Activated CD4-positive, alpha-beta T cell treated with anti-CD3 and anti-CD28 coated beads for 4 hours (primary cell): ENCODE results near the gene GABRR2.
"Not testable (repeated sequence)": the region's sequence is repeated elsewhere in the genome, so short reads cannot be mapped to it uniquely, and the experiment has no call there.

ENCODE experiments used
- DNase-seq, 2 donors: peaks; one replicate each; pipeline ENCODE4 v3.0.0-alpha.2; 2020

The GABRR2 gene

DNA sequence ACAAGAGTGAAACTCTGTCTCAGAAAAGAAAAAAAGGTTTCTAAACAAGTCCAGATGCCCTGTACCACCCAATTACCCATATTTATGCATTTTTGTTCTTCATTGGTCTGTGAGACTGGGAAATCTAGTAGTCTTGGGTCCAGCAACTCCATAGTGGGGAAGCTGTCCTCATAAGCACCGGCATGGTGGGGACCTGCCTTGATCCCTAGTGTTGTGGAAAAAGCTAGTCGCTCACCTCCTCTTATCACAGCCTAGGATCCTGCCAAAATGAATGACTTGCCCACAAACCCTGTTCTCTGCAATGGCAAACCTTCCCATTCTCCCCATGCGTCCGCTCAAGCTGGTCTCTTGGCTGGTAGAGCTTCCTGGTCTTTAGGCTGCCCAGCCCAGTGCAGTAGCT, 59.7 kb downstream of the GABRR2 start:
- no peak for DNase-seq

DNA sequence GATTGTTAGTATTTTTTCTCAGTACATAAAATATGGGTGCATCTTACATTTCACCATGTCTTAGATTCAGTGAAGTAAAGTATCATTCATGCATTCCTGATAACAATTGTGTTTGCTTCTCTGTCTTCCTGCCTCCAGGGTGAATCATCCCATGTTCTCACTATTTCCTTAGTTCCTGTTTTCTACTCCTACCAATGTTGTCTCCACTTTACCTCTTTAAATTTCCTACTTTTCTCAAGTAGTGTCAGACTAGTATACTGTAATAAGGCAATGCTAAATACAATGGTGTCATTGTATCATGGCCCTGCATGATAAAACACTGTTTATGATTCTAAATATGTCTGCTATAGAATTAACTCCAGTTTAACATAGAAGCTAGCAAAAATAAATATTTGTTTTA, 60.5 kb downstream of the GABRR2 start:
- DNase-seq: no peak

DNA sequence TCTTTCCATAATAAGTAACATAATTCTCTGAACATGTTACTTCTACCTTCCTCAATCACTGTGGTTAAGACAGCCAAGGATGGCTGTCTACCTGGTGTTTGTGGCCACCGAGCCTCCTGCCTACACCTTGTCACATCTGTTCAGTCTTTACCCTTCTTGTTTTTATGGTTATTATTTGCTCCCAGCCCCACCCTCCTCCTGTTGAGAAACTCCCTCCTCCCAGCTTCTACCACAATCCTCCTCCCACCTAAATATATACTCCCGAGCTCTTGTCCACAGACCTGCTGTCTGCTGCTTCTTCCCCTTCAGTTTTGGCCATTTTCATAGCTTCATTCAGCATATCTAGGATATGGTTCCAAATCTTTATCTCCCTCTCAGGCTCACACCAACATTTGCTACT, 62.2 kb downstream of the GABRR2 start:
- DNase-seq: no peak

DNA sequence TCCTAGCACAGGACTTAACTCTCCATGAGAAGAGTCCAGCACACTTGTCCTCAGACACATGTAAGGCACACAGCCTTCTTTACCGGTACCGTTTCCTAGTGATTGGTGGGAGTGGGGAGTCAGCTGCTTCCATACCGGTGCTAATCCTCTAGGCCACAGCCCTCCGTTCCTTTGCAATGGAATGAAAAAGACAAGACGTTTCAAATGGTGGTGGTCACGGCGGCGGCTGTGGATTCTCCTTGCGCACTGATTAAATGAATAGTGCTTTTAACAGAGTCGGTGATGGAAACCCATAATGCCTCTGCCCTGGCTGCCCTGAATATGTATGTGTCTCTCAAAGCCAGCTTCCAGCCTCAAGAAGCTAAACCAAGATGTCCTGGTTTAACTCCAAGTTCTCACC, 63.1 kb downstream of the GABRR2 start:
- DNase-seq: no peak

DNA sequence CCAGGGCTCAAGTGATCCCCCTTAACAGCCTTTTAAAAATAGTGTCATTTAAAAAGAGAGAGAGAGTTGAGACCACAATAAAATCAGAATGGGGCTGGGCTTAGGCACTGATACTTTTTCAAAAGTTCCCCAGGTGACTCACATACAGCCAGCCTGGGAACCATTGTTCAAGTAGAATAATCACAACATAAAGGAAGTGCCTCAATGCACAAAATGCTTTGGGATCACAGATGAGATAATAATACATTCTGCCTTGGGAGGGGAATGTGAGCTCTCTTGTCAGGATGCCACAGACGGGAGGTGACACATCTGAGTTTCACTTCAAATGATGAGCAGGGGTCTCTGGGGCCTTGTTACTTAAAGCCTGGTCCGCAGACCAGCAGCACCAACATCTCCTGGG, 63.9 kb downstream of the GABRR2 start:
- DNase-seq: no peak

DNA sequence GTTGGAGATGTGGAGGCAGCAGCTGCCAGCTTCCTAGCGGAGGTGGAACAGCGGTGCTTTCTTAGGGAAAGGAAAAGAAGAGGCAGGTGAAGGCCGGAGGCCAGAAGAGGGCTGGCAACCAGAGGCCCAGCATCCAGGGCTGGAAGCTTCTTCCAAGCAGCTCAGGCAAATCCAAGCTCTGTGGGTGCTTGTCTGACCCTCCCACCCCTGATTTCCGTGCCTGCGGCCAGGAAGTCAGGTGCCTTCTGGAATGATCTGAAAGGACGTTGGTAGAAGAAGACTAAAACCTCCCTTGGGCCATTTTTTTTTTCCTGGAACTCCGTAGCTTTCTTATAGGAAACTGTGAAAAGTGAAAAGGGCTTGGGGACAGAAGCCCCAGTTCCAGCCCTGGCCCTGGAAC, 64.9 kb downstream of the GABRR2 start:
- no peak for DNase-seq

DNA sequence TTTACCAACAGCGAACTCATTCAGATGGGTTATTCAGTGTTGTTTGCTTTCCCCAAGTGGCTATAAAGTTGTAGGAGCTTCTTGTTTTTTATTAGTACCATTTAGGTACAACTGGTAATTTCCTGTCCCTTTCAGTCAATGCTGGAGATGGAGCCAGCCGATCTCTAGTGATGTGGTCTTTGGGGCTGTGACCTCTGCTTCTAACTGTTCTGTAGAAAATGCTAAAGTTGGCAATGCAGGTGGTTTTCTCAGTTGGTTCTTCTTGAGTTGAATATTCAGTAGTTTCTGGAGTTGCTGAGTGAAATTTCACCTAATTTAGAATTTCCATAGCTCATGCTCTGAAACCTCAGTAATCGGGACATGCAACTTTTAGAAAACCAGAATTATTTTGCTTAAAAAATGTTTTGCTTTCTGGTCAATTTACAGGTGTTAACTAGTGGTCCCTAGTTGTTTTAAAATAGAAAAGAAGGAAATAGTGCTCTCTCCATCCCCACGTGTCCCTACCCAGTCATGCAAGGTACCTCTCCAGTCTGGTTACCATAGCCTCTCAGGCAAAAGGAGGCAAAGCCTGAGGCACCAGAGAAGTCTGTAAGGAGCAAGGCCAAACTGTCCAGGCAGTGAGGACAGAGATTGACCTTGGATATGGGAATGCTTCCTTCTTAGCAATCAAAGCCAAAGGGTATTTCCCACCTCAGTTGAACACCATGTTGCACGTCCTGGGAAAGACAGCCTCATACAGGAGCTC, 70.7 kb downstream of the GABRR2 start:
- no peak for DNase-seq

DNA sequence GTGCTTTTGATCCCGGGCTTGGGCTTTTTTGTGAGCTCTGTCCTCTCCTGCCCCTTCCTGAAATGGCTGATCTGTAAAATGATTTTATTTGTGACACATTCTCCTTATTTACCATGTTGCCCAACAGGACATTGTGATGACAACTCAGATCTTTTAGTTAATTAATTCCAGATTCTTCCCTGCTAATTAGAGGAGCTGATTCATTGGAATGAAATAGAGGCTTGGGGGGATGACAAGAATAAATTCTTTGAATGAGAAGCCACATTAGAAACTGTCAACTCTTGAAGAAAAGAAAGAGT, 71.8 kb downstream of the GABRR2 start:
- DNase-seq: no peak

DNA sequence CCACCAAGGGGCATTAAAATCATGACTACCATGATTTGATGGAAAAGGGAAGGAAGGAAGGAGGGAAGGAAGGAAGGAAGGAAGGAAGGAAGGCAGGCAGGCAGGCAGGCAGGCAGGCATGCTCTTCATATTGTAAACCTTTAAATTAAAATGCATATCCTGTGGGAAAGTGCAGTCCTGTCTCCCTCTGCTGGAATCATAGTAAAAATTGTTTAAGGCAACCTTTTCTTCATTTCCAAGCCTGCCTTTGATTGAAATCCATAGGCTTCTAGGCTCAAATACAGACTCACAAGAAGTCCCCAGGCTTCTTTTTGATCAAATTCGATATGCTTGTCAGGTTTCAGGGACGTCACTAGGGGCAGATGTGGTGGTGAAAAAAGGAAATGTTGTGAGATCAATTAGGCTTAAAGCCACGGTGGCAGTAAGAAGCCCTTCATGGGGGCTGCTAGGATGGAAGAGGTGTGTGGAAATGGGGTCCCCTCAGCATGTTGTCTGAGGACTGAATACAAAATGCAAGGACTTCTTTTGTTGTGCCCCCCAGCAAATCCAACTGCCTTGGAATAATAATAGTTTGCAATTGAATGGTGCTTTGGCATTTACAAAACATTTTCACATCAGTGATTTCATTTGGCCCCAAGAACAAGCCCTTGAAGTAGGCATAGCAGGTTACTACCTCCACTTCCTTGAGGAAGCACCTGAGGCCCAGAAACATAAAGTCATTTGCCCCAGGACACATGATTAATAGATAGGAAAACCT, 72.3 kb downstream of the GABRR2 start:
- peak in 1 of 2 donors; percentile 4 for DNase-seq

DNA sequence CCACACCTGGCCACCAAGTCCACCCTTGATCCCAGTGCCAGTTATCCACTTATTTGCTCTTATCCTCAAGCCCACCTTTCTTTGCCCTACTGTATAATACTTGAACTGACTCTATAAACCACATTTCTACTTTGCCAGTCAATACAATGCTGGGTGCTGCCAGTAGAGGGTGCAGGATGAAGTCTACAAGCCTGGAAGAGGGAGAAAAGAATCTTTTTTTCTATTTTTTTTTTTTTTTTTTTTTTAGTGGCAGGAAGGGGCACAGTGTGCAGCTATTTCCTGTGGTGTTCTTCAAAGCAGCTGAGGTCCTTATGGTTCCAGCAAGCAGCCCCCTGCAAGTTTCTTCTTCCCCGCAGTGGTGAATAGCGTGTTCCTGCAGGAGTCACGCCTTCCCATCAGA, 75.8 kb downstream of the GABRR2 start:
- DNase-seq: no peak

DNA sequence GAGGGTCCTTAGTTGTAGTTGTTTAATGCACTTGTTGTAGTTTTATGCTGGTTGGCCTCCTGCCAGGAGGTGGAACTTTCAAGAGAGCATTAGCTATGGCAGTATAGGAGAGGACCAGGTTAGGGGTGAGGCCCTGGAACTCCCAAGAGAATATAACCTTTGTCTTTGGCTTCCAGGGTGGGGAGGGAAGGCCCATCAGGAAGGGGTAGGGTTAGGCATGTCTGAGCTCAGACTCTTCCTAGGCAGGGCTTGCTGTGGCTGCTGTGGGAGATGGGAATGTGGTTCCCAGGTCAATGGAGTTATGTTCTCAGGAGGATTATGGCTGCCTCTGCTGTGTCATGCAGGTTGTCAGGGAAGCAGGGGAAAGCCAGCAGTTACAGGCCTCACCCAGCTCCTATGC, 77.9 kb downstream of the GABRR2 start:
- DNase-seq: no peak

DNA sequence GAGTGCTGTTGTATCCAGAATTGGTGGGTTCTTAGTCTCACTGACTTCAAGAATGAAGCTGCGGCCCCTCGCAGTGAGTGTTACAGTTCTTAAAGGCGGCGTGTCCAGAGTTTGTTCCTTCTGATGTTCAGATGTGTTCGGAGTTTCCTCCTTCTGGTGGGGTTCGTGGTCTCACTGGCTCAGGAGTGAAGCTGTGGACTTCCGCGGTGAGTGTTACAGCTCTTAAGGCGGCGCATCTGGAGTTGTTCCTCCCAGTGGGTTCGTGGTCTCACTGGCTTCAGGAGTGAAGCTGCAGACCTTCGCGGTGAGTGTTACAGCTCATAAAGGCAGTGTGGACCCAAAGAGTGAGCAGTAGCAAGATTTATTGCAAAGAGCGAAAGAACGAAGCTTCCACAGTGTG, 81.5 kb downstream of the GABRR2 start:
- not testable (repeated sequence) for DNase-seq

DNA sequence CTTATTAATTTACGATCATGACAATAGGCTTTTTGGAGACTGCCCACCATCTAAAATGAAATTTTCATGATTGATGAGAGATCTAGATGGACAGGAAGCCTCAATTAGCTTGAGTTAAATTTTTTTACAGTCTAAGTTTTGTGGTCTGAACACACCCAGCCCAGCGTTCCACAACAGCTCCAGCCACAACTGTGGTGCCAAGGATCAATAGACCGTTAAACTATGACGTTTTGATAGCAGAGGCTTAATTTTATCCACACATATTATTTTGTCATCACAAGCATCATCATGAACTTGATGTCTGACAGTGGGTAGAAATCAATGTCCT, 92.4 kb downstream of the GABRR2 start:
- no peak for DNase-seq

DNA sequence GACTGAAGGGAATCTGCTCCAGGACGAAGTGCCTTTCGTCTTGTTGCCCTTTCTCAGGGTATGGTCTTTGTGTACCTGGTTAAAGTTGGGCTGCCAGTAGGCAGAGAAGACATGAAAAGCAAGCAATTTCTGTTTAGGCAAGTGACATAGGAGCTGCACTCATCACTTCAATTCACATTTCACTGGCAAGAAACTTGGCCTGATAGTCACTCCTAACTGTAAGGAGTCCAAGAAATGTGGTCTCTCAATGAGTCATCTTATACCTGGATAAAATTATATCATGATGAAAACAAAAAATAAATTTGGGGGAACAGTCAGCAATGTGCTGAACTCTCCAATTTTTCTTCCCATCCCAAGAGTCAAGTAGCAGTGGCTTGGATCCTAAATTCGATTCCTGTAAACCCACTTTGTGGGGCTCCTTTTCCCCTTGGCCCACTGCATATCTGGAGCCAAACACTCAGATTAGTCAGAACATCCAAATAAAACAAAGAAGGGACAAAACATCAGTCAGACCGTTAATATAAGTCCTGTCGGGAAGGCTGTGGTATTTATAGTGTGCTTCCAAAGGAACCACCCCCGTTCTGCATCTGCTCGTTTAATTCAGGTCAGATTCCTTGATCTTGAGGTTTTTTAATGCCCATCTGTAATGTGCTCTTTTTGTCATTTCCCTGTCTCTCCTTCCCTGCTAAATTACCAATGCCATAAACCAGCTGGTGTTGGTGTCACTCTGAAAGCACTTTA, 93.0 kb downstream of the GABRR2 start:
- no peak for DNase-seq

DNA sequence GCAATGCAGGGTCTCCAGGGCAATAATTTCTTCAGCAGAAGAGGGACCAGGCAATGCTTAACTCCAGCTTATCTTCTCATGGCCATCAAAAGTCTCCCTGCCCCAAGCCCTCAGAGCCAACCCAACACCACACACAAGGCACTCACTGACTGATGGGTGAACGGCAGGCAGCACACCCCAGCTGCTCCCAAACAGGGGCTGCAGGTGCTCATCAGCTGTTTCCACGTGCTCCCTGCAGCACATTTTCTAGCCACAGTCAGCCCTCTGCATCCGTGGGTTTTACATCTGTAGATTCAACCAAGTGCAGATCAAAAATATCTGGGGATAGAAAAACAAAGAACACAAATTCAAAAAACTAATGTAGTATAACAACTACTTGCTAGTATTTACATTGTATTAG, 94.0 kb downstream of the GABRR2 start:
- DNase-seq: no peak

DNA sequence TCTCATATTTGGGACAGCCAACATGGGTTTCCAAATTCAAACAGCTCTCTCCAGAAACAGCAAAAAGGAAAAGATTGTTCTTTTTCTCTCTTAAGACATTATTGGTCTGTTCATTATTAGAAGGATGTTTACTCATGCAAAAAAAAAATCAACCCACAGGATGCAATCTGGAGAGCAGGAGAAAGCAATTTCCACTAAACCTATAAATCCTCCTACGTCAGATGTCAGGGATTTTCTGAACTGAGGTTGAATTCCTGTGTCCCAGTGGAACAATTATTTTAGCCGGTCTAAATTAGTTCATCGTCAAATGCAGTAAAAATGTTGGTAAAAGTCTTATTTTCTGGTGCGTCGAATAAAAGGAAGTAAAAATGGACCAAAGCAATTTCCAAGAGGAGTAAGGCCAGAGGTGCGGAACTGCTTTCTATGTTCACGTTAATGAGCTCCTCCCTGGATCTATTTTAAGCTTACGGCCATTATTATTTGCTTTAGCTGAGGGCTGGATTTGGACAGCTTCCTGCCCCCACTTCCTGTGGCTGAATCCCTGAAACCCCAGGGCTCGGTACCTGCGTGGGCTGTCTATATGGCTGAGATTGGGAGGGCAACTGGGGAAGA, 97.7 kb downstream of the GABRR2 start, which contains the start of gene GABRR1:
Gene GABRR1 (minus strand): TSS at position 60 of the 612 bp plus-strand sequence. CDS start 36 bp downstream, at position 24.
- DNase-seq: no peak

DNA sequence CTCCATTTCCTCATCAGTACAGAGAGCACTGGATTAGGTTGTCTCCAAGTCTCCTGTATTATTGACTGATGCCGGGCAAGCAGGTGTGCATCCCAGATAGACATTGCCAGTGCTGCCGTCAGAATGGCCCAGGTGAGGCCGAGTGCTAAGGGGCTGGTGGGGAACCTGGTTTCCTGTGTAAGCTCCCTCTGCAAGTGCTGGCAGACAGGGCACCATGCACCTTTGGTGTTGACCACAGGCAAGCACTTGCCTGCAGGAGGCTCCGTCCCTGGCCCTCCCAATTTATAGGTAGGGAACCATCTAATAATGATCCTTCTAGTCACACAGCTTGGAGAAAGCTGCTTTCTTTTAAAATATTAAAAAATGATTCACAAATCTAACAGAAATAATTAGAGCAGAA, 98.7 kb downstream of the GABRR2 start:
- no peak for DNase-seq

DNA sequence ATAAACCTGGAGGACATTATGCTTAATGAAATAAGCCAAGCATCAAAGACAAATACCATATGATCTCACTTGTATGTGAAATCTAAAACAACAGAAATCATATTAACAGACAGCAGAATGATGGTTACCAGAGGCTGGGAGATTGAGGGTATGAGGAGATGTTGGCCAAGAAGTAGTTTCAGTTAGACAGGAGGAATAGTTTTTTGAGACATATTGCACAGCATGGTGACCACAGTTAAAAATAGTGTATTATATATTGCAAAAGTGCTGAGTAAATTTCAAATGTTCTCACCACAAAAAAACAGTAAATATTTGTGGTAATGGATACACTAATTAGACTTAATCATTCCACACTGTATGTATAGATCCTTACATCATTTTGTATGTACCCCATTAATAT, 99.7 kb downstream of the GABRR2 start:
- DNase-seq: no peak

DNA sequence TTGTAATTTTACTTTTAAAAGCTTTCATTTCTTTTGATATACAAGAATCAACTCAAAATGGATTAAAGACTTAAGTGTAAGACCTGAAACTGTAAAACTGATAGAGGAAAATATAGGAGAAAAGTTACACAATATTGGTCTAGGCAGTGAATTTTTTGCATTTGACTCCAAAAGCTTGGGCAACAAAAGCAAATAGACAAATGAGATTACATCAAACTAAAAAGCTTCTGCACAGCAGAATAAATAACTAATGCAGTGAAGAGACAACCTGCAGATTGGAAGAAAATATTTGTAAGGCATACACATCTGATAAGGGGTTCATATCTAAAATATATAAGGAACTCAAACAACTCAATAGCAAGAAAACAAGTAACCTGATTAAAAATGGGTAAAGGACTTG, 100.9 kb downstream of the GABRR2 start:
- DNase-seq: no peak

DNA sequence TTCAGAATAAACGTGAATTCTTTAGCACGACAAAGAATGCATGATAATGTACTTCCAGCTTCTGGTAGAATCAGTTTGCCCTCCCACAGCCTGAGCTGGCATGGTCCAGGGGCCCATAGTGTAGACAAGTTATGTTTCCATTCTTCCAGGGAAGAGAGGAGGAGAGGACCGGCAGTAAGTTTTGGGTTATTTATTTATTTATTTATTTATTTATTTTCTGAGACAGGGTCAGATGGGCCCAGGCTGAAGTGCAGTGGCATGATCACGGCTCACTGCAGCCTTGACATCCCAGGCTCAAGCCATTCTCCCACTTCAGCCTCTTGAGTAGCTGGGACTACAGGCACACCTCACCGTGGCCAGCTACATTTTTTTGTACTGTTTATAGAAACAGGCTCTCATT, 102.6 kb downstream of the GABRR2 start:
- no peak for DNase-seq

DNA sequence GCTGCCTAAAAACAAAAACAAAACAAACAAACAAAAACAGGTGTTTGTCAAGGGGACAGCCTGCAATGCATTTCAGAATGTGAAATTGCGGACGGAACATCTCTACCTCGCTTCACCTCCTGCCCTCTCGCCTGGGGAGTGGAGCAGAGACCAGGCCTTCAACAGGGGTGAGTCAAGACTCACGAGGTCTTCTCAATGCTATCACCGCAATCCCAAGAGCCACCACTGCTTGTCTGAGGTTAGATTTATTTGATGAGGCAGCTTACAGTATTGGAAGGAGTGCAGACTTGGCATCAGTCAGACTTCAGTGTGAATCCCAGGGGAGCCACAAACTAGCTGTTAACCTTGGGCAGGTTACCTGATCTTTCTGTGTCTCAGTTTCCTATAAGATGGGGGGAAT, 105.6 kb downstream of the GABRR2 start:
- DNase-seq: no peak

DNA sequence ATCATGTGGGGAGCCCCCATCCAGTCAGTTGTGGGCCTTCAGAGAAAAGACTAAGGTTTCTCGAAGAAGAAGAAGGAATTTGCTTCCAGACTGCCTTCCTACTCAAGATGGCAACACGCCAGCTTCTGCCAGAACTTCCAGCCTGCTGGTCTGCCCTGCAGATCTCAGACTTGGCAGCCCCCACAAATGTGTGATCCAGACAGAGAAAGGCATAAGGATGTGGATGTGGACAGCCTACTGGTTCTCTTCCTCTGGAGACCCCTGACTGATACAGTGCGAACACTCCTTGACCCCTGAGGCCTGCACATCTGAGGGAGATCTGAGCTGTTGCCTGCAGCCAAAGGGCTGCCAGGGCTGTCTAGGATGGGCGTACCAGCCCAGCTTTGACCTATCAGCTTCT, 106.5 kb downstream of the GABRR2 start:
- no peak for DNase-seq
